LNCAP (cell line): ENCODE measurements around the gene SLC13A3.

Experiments used
- TF ChIP-seq, protein P1 (sequence below): fragments of 450-650 bp; IDR thresholded peaks from 2 replicates; pipeline ENCODE4 v1.5.1; 2017; ENCODE audit warnings: mild to moderate bottlenecking

Gene SLC13A3, protein sequence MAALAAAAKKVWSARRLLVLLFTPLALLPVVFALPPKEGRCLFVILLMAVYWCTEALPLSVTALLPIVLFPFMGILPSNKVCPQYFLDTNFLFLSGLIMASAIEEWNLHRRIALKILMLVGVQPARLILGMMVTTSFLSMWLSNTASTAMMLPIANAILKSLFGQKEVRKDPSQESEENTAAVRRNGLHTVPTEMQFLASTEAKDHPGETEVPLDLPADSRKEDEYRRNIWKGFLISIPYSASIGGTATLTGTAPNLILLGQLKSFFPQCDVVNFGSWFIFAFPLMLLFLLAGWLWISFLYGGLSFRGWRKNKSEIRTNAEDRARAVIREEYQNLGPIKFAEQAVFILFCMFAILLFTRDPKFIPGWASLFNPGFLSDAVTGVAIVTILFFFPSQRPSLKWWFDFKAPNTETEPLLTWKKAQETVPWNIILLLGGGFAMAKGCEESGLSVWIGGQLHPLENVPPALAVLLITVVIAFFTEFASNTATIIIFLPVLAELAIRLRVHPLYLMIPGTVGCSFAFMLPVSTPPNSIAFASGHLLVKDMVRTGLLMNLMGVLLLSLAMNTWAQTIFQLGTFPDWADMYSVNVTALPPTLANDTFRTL

DNA sequence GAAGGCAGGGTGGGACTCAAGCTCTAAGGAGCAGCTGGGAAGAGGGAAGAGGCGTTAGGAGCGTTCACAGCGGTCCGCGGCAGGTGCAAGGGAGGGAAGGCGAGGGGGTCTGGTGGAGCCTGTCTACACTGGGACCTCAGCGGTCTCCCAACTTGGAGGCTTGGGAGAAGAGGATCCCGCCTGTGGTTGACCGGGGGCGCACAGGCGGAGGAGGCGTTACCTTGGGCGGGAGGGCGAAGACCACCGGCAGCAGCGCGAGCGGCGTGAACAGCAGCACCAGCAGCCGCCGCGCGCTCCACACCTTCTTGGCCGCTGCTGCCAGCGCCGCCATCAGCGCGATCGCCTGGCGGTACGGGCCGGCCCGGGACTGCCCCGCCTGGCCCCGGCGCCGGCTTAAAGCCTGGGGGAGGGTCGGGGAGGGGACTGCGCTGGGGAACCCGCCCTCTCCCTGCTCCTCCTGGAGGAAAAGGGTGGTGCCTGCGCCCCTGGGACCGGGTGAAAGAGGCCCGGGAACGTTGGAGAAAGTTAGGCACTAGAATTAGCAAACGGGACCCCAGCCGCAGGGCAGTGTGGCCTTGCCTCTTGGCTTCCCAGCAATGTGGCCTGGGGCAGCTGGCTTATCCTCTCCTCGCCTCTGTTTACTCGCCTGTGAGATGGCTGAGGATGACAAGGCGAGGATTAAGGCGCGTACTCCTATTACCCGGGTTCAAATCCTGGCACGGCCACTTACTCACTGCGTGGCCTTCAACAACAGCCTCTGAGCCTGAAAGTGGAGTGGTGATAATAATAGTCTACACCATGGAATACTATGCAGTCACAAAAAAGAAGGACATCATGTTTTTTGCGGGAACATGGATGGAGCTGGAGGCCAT, at the start of gene SLC13A3:
Gene SLC13A3 (minus strand): TSS at position 369 of the 872 bp plus-strand sequence. CDS start 38 bp downstream, at position 331.
- TF ChIP-seq, protein P1, sequence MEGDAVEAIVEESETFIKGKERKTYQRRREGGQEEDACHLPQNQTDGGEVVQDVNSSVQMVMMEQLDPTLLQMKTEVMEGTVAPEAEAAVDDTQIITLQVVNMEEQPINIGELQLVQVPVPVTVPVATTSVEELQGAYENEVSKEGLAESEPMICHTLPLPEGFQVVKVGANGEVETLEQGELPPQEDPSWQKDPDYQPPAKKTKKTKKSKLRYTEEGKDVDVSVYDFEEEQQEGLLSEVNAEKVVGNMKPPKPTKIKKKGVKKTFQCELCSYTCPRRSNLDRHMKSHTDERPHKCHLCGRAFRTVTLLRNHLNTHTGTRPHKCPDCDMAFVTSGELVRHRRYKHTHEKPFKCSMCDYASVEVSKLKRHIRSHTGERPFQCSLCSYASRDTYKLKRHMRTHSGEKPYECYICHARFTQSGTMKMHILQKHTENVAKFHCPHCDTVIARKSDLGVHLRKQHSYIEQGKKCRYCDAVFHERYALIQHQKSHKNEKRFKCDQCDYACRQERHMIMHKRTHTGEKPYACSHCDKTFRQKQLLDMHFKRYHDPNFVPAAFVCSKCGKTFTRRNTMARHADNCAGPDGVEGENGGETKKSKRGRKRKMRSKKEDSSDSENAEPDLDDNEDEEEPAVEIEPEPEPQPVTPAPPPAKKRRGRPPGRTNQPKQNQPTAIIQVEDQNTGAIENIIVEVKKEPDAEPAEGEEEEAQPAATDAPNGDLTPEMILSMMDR = no peak

DNA sequence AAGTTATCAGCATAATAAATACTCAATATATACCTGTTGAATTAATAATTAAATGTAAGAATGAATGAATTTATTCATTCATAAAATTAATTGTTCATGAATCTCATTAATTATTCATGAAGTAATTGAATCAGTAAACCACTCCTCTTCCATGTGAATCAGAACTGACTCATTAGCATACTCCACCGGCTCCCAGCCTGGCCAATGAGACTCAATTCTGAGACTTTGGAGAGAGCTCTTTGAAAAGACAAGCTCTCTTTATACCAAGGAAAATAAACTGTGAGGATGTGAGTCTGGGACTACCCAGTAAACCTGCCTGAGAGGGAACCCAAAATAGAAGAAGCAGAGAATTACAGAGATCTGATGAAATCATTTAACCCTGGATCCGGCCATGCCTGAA, 49.8 kb upstream of the SLC13A3 start:
- TF ChIP-seq, protein P1 = no peak

DNA sequence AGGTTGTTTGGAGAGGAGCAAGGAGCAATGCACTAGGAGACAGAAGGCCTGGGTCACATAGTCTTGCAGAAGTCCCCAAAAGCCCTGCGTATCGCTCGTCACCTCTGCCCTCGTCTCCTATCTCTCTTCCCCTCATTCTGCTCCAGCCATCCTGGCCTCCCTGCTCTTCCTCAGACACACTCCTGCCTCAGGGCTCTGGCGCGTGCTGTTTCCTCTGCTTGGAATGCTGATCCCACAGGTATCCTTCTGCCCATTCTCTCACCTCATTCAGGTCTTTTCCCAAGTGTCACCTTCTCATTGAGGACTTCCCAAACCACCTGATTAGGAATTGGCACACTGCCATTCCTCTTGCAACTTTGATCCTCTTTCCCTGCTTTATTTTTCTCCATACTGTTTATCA, 49.2 kb upstream of the SLC13A3 start:
- TF ChIP-seq, protein P1 = no peak

DNA sequence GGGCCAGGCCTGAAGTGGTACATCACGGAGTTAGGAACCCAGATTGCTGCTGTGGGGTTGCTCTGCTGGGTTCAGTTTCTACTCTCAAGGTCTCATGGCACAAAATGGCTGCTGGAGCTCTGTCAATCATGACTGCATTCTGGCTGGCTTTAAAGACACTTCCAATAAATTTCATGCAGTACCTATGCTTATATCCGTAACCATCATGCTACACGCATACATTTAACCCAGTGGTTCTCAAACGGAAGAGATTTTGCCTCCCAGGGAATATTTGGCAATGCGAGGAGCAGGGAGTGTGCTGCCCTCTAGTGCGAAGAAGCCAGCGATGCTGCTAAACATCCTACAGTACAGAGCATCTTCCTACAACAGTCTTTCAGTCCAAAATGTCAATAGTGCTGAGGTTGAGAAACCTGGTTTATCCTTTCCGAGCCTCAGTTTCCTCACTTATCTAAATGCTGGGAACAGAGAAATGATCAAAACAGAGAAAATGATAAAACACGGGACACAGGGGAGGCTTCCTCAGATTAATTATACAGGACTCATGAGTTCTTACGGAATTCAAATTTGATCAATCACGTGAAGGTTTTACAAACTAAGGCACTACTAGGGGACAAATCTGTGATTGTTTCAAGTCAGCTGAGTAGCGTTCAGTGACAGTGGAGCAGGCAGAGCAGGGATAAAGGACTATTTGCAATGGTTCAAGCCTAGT, 48.5 kb upstream of the SLC13A3 start:
- TF ChIP-seq, protein P1 = peak; percentile 68

DNA sequence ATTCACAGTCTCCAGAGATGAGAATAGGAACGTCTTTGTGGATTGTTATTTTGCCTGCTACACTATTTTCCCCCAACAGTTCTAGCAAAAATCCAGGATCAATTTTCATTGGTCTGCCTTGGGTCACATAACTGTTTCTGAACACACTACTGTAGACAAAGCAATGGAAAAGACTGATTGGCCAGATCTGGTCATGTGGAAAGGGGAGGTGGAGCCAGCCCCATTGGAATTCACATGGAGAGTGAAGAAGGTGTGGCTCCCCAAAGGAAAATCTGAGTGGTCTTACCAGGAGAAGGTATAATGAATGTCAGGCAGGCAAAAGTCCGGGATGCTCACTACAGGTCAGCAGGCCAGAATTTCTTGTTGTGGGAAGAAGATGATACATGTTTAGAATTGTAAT, 47.5 kb upstream of the SLC13A3 start:
- TF ChIP-seq, protein P1 = no peak

DNA sequence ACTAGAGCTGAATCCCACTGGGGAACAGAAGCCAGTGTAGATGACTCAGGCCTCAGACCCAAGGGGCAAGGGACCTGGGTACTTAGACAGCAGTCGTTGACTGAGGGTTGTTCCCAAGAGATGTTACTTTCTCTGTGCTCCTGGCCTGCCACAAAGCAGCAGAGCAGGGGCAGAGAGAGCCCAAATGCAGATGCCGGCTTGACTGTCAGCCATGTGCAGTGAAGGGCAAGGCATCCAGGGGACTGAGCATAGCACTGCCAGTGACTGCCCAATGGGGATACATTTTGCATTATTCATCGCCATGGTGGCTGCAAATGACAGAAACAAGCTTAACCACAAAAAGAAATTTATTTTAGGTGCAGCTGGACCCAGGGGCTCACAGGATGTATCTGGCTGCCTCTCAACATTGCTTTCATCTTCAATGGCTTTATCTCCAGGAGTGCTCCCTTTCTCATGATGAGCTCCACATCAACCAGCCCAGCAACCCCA, 45.6 kb upstream of the SLC13A3 start:
- TF ChIP-seq, protein P1 = no peak

DNA sequence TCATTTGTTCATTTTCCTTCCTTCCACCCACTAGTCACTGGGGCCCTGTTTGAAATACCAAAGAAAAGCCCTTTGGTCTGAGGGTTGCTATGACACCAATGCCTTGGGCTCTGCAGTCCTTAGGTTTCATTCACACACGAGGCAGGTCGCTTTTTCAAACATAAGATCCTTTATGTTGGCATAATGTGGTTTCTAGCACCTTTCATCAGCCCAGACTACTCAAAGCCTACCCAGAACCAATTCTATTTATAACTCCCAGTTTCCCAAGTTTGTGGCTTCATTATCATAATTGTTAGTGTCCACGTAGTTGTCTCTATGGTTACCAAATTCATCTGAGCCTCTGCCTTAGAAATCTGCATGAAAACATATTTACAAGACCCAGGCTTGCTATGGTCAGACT, 44.6 kb upstream of the SLC13A3 start:
- TF ChIP-seq, protein P1 = no peak
